B cell (primary cell): ENCODE measurements around the gene IDS. TPM values are rescaled to one million over a fixed set of nuclear protein-coding genes. Genes with fewer than 3 reads are reported as not detected.

Experiments used
- ATAC-seq: fragments of 200-7000 bp; cut with Tn5 transposase; one replicate; pipeline ENCODE4 v1.10.0; 2021; ENCODE audit warnings: low read depth, mild to moderate bottlenecking, moderate number of reproducible peaks, moderate library complexity
- CTCF ChIA-PET: fragments of 350-600 bp; sonication (Branson Sonifier 250); formaldehyde crosslinking; loops from one replicate; lab custom pipeline; 2021; ENCODE audit warnings: antibody characterized with exemption, inconsistent platforms; lab: Charles Lee
- POLR2A ChIA-PET: fragments of 350-600 bp; sonication (Branson Sonifier 250); formaldehyde crosslinking; loops from one replicate; lab custom pipeline; 2021; ENCODE audit warnings: antibody characterized with exemption; lab: Charles Lee
- DNase-seq: peaks from one replicate; pipeline ENCODE4 v3.0.0; 2013
- H2AFZ ChIP-seq: 2 replicates; pipeline ENCODE4 v1.6.1; 2012; ENCODE audit warnings: mild to moderate bottlenecking, low read depth, low read length; ENCODE audit not compliant: insufficient read depth, poor library complexity, severe bottlenecking
- H3K27ac ChIP-seq, 2 donors: 1 replicate in 1 of 2; 2 replicates in 1 of 2; pipeline ENCODE4 v1.5.1; 2012 to 2013; ENCODE audit warnings: low read length in 2 of 2, mild to moderate bottlenecking in 2 of 2, moderate library complexity in 1 of 2
- H3K27me3 ChIP-seq, 4 experiments: fragments of 200-600 bp in 1 of 4; sonication (generic) in 1 of 4; replicated peaks in 1 of 4; 1 replicate in 2 of 4; 2 replicates in 2 of 4; pipeline versions ENCODE4 v1.6.1 to v1.7.0; 2013 to 2016; ENCODE audit warnings: low read length in 3 of 4, mild to moderate bottlenecking in 2 of 4, mixed read lengths in 1 of 4, moderate library complexity in 1 of 4; ENCODE audit not compliant: insufficient read depth in 4 of 4, control insufficient read depth in 3 of 4; ENCODE audit errors: control extremely low read depth in 1 of 4
- H3K36me3 ChIP-seq, 2 experiments: replicated peaks in 1 of 2; 1 replicate in 1 of 2; 2 replicates in 1 of 2; pipeline versions ENCODE4 v1.6.1 to v1.7.1; 2013; ENCODE audit warnings: low read length in 1 of 2; ENCODE audit not compliant: insufficient read depth in 2 of 2, control insufficient read depth in 1 of 2; ENCODE audit errors: control extremely low read depth in 1 of 2, extremely low read depth in 1 of 2
- H3K4me1 ChIP-seq, 2 donors: fragments of 200-600 bp in 1 of 2; sonication (generic) in 1 of 2; 1 replicate in 1 of 2; 2 replicates in 1 of 2; pipeline versions ENCODE4 v1.5.1 to v1.6.1; 2013 to 2017; ENCODE audit warnings: low read length in 2 of 2; ENCODE audit not compliant: control insufficient read depth in 2 of 2, insufficient read depth in 2 of 2
- H3K4me2 ChIP-seq: replicated peaks from 2 replicates; pipeline ENCODE3; 2012; ENCODE audit warnings: mild to moderate bottlenecking, low read depth, low read length; ENCODE audit not compliant: poor library complexity, severe bottlenecking
- H3K4me3 ChIP-seq, 5 experiments: fragments of 200-600 bp in 1 of 5; sonication (generic) in 1 of 5; 1 replicate in 3 of 5; 2 replicates in 2 of 5; pipeline versions ENCODE4 v1.5.1 to v1.7.0; 2011 to 2016; ENCODE audit warnings: low read length in 4 of 5, mild to moderate bottlenecking in 4 of 5, low read depth in 2 of 5, control low read depth in 1 of 5, moderate library complexity in 1 of 5; ENCODE audit not compliant: insufficient read depth in 1 of 5; ENCODE audit errors: control extremely low read depth in 1 of 5, extremely low read depth in 1 of 5
- H3K79me2 ChIP-seq: fragments of 200-600 bp; sonication (generic); one replicate; pipeline ENCODE4 v1.6.0; 2016; ENCODE audit warnings: low read length; ENCODE audit not compliant: control insufficient read depth, insufficient read depth
- H3K9ac ChIP-seq: fragments of 200-600 bp; sonication (generic); 2 replicates; pipeline ENCODE4 v1.6.1; 2017; ENCODE audit warnings: mild to moderate bottlenecking, low read length, moderate library complexity
- H3K9me3 ChIP-seq, 3 donors: one replicate each; pipeline versions ENCODE4 v1.6.1 to v1.7.1; 2013; ENCODE audit warnings: low read length in 2 of 3; ENCODE audit not compliant: control insufficient read depth in 2 of 3, insufficient read depth in 1 of 3; ENCODE audit errors: control extremely low read depth in 1 of 3
- H4K20me1 ChIP-seq: 2 replicates; pipeline ENCODE4 v1.6.0; 2012; ENCODE audit warnings: mild to moderate bottlenecking, low read length; ENCODE audit not compliant: insufficient read depth, control insufficient read depth, poor library complexity, severe bottlenecking
- H3K27ac Mint-ChIP-seq: one replicate; pipeline ENCODE4 v1.8.0; 2021; ENCODE audit warnings: mixed read lengths
- H3K27me3 Mint-ChIP-seq: one replicate; pipeline ENCODE4 v1.8.0; 2021; ENCODE audit warnings: mixed read lengths
- H3K4me1 Mint-ChIP-seq: one replicate; pipeline ENCODE4 v1.8.0; 2021; ENCODE audit warnings: mixed read lengths
- H3K4me3 Mint-ChIP-seq: one replicate; pipeline ENCODE4 v1.8.0; 2021; ENCODE audit warnings: mixed read lengths
- H3K9me3 Mint-ChIP-seq: one replicate; pipeline ENCODE4 v1.8.0; 2022; ENCODE audit warnings: mixed read lengths; ENCODE audit not compliant: insufficient read depth
- EZH2 ChIP-seq: IDR thresholded peaks from 2 replicates; pipeline ENCODE4 v1.6.1; 2012; ENCODE audit warnings: borderline replicate concordance, low read depth, mild to moderate bottlenecking, moderate library complexity, low read length; ENCODE audit not compliant: insufficient read depth, poor library complexity, severe bottlenecking
- WGBS: methylation state at CpG from one replicate; pipeline ENCODE4 v1.1.5; 2013; ENCODE audit warnings: missing lambda C conversion rate; ENCODE audit not compliant: insufficient coverage; 5-methylcytosine and 5-hydroxymethylcytosine counted together
- intact Hi-C: fragments of 100-400 bp; cut with micrococcal nuclease; formaldehyde crosslinking; loops from one replicate; pipeline ENCODE4 v1.10.0; 2022
- polyA plus RNA-seq: library from polyadenylated mRNA; depleted of rRNA; stranded (reverse); fragments of >200 nt; gene quantifications from 2 replicates; pipeline ENCODE4 v1.2.3, GENCODE V29; 2012
- total RNA-seq, 2 donors: library from RNA; stranded (reverse); fragments of 120-200 nt in 1 of 2; gene quantifications; 1 replicate in 1 of 2; 2 replicates in 1 of 2; pipeline versions ENCODE4 v1.2.3 to v1.2.4, GENCODE V29; 2013 to 2022
- TF ChIP-seq, protein P1 (sequence below): fragments of 200-600 bp; IDR thresholded peaks from one replicate; pipeline ENCODE4 v1.8.0; 2022; ENCODE audit warnings: antibody characterized with exemption, mild to moderate bottlenecking

Gene IDS
- total and polyA plus RNA-seq, 2 donors (not counting 1 experiment from before 2014, with no cell fraction given): 85.3 to 169 TPM

DNA sequence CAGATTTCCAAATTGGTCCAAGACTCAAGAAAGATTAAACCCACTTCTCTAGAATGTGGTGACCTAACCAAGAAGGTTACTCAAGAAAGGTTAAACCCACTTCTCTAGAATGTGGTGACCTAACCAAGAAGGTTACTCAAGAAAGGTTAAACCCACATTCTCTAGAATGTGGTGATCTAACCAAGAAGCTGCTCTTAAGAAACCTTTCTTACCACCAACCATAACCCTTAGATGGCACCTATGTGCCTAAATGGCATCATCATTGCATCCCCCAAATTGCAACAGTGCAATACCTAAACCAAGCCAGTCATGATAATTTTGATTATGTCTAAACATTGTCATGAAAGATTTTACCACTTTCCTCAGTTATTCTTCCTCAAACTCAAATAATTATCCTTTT is 49.2 kb downstream of the IDS start:
- no peak overlapping the region for H3K27ac ChIP-seq
- intact Hi-C loops: no loop called here
- no peaks in the 10 kb centered on the region for H3K36me3 ChIP-seq

DNA sequence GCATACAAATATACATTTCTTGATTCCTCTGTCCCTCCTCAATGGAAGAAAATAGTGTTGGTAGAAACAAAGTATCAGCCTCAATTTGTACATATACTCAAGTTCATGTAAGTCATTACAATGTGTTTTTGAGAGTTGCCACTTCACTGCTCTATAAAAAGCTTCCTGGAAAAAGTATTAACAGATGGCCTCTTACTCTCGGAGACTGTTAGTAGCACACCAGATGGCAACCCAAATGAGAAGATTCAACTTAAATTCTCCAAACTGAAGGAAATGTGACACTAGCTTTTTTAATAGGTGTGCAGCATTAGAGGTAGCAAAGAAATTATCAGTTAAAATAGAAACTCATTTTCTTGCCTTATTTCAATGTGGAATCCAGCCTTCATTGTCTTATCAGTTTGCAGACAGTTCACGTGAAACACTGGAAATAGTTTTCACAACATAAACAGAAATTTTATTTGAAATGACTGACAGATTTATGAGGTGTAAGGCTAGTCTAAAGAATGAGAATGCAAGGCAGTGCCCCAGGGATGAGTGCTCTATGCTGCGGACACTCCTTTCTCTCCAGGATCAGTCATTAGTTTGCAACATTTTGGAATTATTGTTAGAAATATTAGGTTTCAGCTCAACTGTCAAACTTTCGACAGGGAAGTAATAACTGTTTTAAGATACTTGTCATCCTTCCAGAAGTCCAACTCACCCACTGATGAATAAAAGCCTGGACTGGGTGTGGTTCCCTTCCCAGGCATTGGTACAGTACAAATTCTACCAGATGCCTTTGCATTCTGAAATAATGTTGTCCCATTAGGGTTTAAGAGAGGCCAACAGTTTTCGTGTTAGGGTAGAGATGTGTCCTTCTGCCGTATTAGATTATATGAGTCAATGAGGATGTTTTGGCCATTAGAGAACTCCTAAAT is 50.9 kb downstream of the IDS start:
- Mint-ChIP-seq H3K4me1 (no peaks in the 10 kb centered on the region), H3K27me3 (no peaks in the 10 kb centered on the region), H3K27ac (no peak overlapping the region), H3K9me3 (no peaks in the 10 kb centered on the region), H3K4me3 (no peak overlapping the region)
- ChIA-PET CTCF (no interaction called here), POLR2A (no interaction called here)
- no peaks in the 10 kb centered on the region for H3K36me3 ChIP-seq
- TF ChIP-seq, protein P1, sequence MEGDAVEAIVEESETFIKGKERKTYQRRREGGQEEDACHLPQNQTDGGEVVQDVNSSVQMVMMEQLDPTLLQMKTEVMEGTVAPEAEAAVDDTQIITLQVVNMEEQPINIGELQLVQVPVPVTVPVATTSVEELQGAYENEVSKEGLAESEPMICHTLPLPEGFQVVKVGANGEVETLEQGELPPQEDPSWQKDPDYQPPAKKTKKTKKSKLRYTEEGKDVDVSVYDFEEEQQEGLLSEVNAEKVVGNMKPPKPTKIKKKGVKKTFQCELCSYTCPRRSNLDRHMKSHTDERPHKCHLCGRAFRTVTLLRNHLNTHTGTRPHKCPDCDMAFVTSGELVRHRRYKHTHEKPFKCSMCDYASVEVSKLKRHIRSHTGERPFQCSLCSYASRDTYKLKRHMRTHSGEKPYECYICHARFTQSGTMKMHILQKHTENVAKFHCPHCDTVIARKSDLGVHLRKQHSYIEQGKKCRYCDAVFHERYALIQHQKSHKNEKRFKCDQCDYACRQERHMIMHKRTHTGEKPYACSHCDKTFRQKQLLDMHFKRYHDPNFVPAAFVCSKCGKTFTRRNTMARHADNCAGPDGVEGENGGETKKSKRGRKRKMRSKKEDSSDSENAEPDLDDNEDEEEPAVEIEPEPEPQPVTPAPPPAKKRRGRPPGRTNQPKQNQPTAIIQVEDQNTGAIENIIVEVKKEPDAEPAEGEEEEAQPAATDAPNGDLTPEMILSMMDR: no peak
- TF ChIP-seq EZH2: no peak
- no peak overlapping the region for H3K9ac ChIP-seq
- H2AFZ ChIP-seq: no peak overlapping the region
- no peaks in the 10 kb centered on the region for H3K79me2 ChIP-seq
- no peaks in the 10 kb centered on the region for H3K4me1 ChIP-seq
- H3K27me3 ChIP-seq: no peaks in the 10 kb centered on the region
- ATAC-seq (no peak), DNase-seq (no peak)
- no peaks in the 10 kb centered on the region for H3K9me3 ChIP-seq
- WGBS: no CpG with 5 or more reads among the region's 6 CpGs
- no peak overlapping the region for H3K27ac ChIP-seq
- no peaks in the 10 kb centered on the region for H4K20me1 ChIP-seq
- no peak overlapping the region for H3K4me3 ChIP-seq
- H3K4me2 ChIP-seq: no peak overlapping the region
- intact Hi-C loops: no loop called here

More for the DNA sequence above, 49.2 kb downstream of the IDS start:
- POLR2A ChIA-PET: no interaction called here
- Histone ChIP-seq H4K20me1 (no peaks in the 10 kb centered on the region), H3K4me3 (no peak overlapping the region), H3K79me2 (no peaks in the 10 kb centered on the region), H3K4me1 (no peaks in the 10 kb centered on the region), H3K4me2 (no peak overlapping the region), H3K27me3 (no peaks in the 10 kb centered on the region), H3K9me3 (no peaks in the 10 kb centered on the region), H2AFZ (no peak overlapping the region), H3K9ac (no peak overlapping the region)
- TF ChIP-seq, protein P1: no peak
- no peak for TF ChIP-seq EZH2
- Mint-ChIP-seq H3K4me1 (no peaks in the 10 kb centered on the region), H3K27me3 (no peaks in the 10 kb centered on the region), H3K27ac (no peak overlapping the region), H3K9me3 (no peaks in the 10 kb centered on the region), H3K4me3 (no peak overlapping the region)
- no peak for ATAC-seq
- CTCF ChIA-PET: no interaction called here
- no peak for DNase-seq
